ENCODE data around the gene SLC9A1.

The SLC9A1 gene

GRCh38 chr1:27068922-27069321 lies 86.0 kb downstream of the SLC9A1 start:
- Histone ChIP-seq H3K4me3 (ENCODE audit: low read length in 2 of 2) (no peak overlapping the region), H3K9ac (ENCODE audit: low read depth in 1 of 2, low read length in 2 of 2) (no peak overlapping the region), H3K27me3 (ENCODE audit: control insufficient read depth in 2 of 2, insufficient read depth in 2 of 2, low read length in 2 of 2) (no peaks in the 10 kb centered on the region), H3K4me1 (ENCODE audit: control insufficient read depth in 2 of 2, insufficient read depth in 2 of 2, low read length in 2 of 2) (peaks cover 0 to 5% of the 10 kb centered on the region in 2 donors), H3K27ac (ENCODE audit: low read depth in 2 of 2, low read length in 2 of 2) (no peak overlapping the region), H3K9me3 (ENCODE audit: control insufficient read depth in 2 of 2, low read length in 2 of 2) (no peaks in the 10 kb centered on the region), H3K36me3 (ENCODE audit: control insufficient read depth in 2 of 2, insufficient read depth in 2 of 2, low read length in 2 of 2) (no peaks in the 10 kb centered on the region)

DNA sequence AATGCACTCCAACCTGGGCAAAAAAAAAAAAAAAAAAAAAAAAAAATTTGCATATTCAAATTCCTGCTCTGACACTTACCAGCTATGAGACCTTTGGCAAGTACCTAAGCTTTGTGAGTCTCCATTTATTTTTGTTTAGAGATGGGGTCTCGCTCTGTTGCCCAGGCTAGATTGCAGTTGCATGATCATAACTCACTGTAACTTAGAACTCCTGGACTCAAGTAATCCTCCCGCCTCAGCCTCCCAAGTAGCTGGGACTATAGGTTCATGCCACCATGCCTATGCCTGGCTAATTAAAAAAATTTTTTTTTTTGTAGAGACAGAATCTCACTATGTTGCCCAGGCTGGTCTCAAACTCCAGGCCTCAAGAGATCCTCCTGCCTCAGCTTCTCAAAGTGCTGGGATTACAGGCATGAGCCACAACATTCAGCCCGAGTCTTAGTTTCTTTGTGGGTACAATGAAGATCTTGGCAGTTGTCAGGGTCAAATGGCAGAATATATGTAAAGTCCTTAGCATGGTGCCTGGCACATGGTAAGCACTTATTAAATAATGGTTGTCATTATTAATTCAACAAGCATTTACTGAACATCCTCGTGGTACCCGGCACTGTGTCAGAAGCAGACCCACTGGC lies 88.8 kb downstream of the SLC9A1 start:
- Histone ChIP-seq H3K9ac (ENCODE audit: low read depth in 1 of 2, low read length in 2 of 2) (no peak overlapping the region), H3K4me3 (ENCODE audit: low read length in 2 of 2) (no peak overlapping the region), H3K9me3 (ENCODE audit: control insufficient read depth in 2 of 2, low read length in 2 of 2) (no peaks in the 10 kb centered on the region), H3K4me1 (ENCODE audit: control insufficient read depth in 2 of 2, insufficient read depth in 2 of 2, low read length in 2 of 2) (peaks cover 0 to 5% of the 10 kb centered on the region in 2 donors), H3K27me3 (ENCODE audit: control insufficient read depth in 2 of 2, insufficient read depth in 2 of 2, low read length in 2 of 2) (no peaks in the 10 kb centered on the region), H3K27ac (ENCODE audit: low read depth in 2 of 2, low read length in 2 of 2) (no peak overlapping the region), H3K36me3 (ENCODE audit: control insufficient read depth in 2 of 2, insufficient read depth in 2 of 2, low read length in 2 of 2) (no peaks in the 10 kb centered on the region)

- no peak overlapping the region for H3K4me3 ChIP-seq (ENCODE audit: low read length in 2 of 2)
- H3K36me3 ChIP-seq (ENCODE audit: control insufficient read depth in 2 of 2, insufficient read depth in 2 of 2, low read length in 2 of 2), result no peaks in the 10 kb centered on the region
- no peak overlapping the region for H3K9ac ChIP-seq (ENCODE audit: low read depth in 1 of 2, low read length in 2 of 2)
- H3K4me1 ChIP-seq (ENCODE audit: control insufficient read depth in 2 of 2, insufficient read depth in 2 of 2, low read length in 2 of 2), result peaks cover 0 to 5% of the 10 kb centered on the region in 2 donors
- H3K27ac ChIP-seq (ENCODE audit: low read depth in 2 of 2, low read length in 2 of 2), result no peak overlapping the region
- no peaks in the 10 kb centered on the region for H3K9me3 ChIP-seq (ENCODE audit: control insufficient read depth in 2 of 2, low read length in 2 of 2)
- no peaks in the 10 kb centered on the region for H3K27me3 ChIP-seq (ENCODE audit: control insufficient read depth in 2 of 2, insufficient read depth in 2 of 2, low read length in 2 of 2)
These were observed 94.0 kb downstream of the SLC9A1 start for GRCh38 chr1:27060891-27061290.

DNA sequence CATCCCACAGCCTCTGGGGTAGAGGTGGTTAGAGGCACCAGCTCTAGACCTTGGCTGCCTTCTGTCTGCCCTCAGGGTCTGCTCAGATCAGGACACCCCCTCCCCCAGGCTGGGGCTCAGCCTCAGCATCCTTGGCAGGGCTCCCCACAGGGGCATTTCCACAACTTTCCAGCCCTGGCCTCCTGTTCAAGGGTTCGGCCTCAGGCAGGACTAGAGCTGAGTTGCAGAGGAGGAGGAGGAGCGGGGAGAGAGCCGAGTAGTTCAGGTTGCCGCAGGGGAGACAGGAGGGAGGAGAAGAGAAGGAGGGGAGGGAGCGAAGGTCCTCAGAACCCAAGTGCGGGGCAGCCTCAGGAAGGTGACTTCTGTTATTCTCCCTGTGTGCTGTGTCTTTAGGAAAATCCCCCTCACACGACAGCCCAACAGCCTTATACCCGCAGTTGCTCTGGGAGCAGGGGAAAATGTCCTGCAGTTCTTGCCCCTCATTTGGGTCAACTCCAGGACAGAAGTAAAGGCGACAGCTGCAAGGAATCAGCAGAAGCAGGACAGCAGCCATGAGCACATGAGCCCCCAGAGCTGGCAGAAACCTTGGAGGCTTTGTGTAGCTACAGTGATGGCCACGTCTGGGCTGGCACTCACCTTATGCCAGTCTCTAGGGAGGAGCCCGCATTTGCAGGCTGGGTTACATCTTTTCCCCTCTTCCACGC lies 95.8 kb downstream of the SLC9A1 start:
- H3K36me3 ChIP-seq (ENCODE audit: control insufficient read depth in 2 of 2, insufficient read depth in 2 of 2, low read length in 2 of 2), result no peaks in the 10 kb centered on the region
- no peaks in the 10 kb centered on the region for H3K27me3 ChIP-seq (ENCODE audit: control insufficient read depth in 2 of 2, insufficient read depth in 2 of 2, low read length in 2 of 2)
- H3K9ac ChIP-seq (ENCODE audit: low read depth in 1 of 2, low read length in 2 of 2), result no peak overlapping the region
- H3K4me1 ChIP-seq (ENCODE audit: control insufficient read depth in 2 of 2, insufficient read depth in 2 of 2, low read length in 2 of 2), result peaks cover 0 to 5% of the 10 kb centered on the region in 2 donors
- H3K9me3 ChIP-seq (ENCODE audit: control insufficient read depth in 2 of 2, low read length in 2 of 2), result no peaks in the 10 kb centered on the region
- H3K27ac ChIP-seq (ENCODE audit: low read depth in 2 of 2, low read length in 2 of 2), result no peak overlapping the region
- H3K4me3 ChIP-seq (ENCODE audit: low read length in 2 of 2), result no peak overlapping the region

DNA sequence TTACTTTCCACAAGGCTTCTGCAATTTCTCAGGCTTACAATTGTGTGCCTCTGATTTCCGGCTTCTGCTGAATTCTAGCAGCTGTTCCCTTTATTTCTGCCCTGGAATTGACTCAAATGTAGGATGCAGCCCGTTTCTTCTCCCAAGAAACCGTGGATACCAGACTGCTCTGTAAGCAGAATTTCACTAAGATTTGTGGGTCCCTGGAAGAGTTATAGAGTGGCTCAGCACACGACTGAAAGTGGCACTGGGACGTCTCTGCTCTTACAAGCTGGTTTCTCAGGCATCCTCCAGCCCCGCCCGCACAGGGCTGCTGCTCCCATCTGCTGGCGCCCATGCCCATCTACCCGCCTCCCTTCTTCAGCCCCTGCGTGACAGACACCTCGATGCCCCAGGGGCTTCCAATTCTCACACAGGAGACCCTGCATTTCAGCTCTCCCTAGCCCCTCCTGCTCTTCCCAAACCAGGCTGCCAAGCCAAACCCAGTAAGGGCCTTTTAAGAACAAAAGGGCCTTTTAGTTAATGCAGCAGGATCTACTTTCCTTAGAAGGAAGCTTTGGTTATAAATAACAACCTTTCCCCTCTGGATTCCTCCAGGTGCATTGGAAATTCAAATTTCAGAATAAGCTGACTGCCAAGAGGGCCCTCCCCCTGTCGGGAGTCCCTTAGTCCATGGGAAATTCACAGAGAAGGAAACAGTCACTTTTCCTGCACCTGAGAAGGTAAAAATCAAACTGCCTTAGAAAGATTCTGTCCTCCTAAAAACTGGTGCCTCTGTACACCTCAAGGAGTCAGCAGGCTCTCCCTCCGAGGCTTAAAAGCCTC lies 96.9 kb downstream of the SLC9A1 start:
- Histone ChIP-seq H3K27ac (ENCODE audit: low read depth in 2 of 2, low read length in 2 of 2) (no peak overlapping the region), H3K36me3 (ENCODE audit: control insufficient read depth in 2 of 2, insufficient read depth in 2 of 2, low read length in 2 of 2) (no peaks in the 10 kb centered on the region), H3K4me3 (ENCODE audit: low read length in 2 of 2) (no peak overlapping the region), H3K9me3 (ENCODE audit: control insufficient read depth in 2 of 2, low read length in 2 of 2) (no peaks in the 10 kb centered on the region), H3K4me1 (ENCODE audit: control insufficient read depth in 2 of 2, insufficient read depth in 2 of 2, low read length in 2 of 2) (peaks cover 0 to 5% of the 10 kb centered on the region in 2 donors), H3K27me3 (ENCODE audit: control insufficient read depth in 2 of 2, insufficient read depth in 2 of 2, low read length in 2 of 2) (no peaks in the 10 kb centered on the region), H3K9ac (ENCODE audit: low read depth in 1 of 2, low read length in 2 of 2) (peak overlapping the region in 1 of 2 donors; percentile 54)

- Histone ChIP-seq H3K27me3 (ENCODE audit: control insufficient read depth in 2 of 2, insufficient read depth in 2 of 2, low read length in 2 of 2) (no peaks in the 10 kb centered on the region), H3K9me3 (ENCODE audit: control insufficient read depth in 2 of 2, low read length in 2 of 2) (no peaks in the 10 kb centered on the region), H3K4me1 (ENCODE audit: control insufficient read depth in 2 of 2, insufficient read depth in 2 of 2, low read length in 2 of 2) (peaks cover 0 to 5% of the 10 kb centered on the region in 2 donors), H3K4me3 (ENCODE audit: low read length in 2 of 2) (no peak overlapping the region), H3K36me3 (ENCODE audit: control insufficient read depth in 2 of 2, insufficient read depth in 2 of 2, low read length in 2 of 2) (no peaks in the 10 kb centered on the region), H3K27ac (ENCODE audit: low read depth in 2 of 2, low read length in 2 of 2) (no peak overlapping the region), H3K9ac (ENCODE audit: low read depth in 1 of 2, low read length in 2 of 2) (peak overlapping the region in 1 of 2 donors; percentile 54)
These were observed 97.5 kb downstream of the SLC9A1 start for GRCh38 chr1:27057389-27057788.

- Histone ChIP-seq H3K27me3 (ENCODE audit: control insufficient read depth in 2 of 2, insufficient read depth in 2 of 2, low read length in 2 of 2) (no peaks in the 10 kb centered on the region), H3K9me3 (ENCODE audit: control insufficient read depth in 2 of 2, low read length in 2 of 2) (no peaks in the 10 kb centered on the region), H3K9ac (ENCODE audit: low read depth in 1 of 2, low read length in 2 of 2) (no peak overlapping the region), H3K4me1 (ENCODE audit: control insufficient read depth in 2 of 2, insufficient read depth in 2 of 2, low read length in 2 of 2) (peaks cover 0 to 5% of the 10 kb centered on the region in 2 donors), H3K4me3 (ENCODE audit: low read length in 2 of 2) (no peak overlapping the region), H3K36me3 (ENCODE audit: control insufficient read depth in 2 of 2, insufficient read depth in 2 of 2, low read length in 2 of 2) (no peaks in the 10 kb centered on the region), H3K27ac (ENCODE audit: low read depth in 2 of 2, low read length in 2 of 2) (no peak overlapping the region)
These were observed 100.8 kb downstream of the SLC9A1 start for GRCh38 chr1:27053977-27054753.

- Histone ChIP-seq H3K27ac (ENCODE audit: low read depth in 2 of 2, low read length in 2 of 2) (no peak overlapping the region), H3K4me1 (ENCODE audit: control insufficient read depth in 2 of 2, insufficient read depth in 2 of 2, low read length in 2 of 2) (no peaks in the 10 kb centered on the region), H3K27me3 (ENCODE audit: control insufficient read depth in 2 of 2, insufficient read depth in 2 of 2, low read length in 2 of 2) (no peaks in the 10 kb centered on the region), H3K4me3 (ENCODE audit: low read length in 2 of 2) (no peak overlapping the region), H3K36me3 (ENCODE audit: control insufficient read depth in 2 of 2, insufficient read depth in 2 of 2, low read length in 2 of 2) (no peaks in the 10 kb centered on the region), H3K9me3 (ENCODE audit: control insufficient read depth in 2 of 2, low read length in 2 of 2) (no peaks in the 10 kb centered on the region), H3K9ac (ENCODE audit: low read depth in 1 of 2, low read length in 2 of 2) (no peak overlapping the region)
These were observed 102.4 kb downstream of the SLC9A1 start for GRCh38 chr1:27052527-27052926.

DNA sequence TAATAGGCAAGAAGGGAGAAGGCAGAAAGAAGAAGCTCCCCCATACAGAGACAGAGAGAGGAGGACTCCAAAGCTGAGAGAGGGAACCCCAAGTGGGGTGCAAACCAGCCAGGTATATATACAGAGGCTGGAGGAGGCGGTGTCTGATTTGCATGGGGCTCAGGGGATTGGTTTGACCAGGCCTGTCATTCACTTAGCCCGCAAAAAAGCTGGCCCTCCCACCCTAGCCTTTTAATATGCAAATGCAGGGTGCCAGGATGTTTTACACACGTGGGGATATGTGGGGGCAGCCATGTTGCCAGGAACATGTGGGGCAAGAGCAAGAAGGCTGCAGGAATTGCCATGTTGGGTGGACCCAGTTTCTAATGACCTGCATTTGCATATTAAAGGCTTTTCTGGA lies 105.3 kb downstream of the SLC9A1 start:
- no peak overlapping the region for H3K27ac ChIP-seq (ENCODE audit: low read depth in 2 of 2, low read length in 2 of 2)
- H3K4me1 ChIP-seq (ENCODE audit: control insufficient read depth in 2 of 2, insufficient read depth in 2 of 2, low read length in 2 of 2), result peaks cover 0 to 7% of the 10 kb centered on the region in 2 donors
- H3K27me3 ChIP-seq (ENCODE audit: control insufficient read depth in 2 of 2, insufficient read depth in 2 of 2, low read length in 2 of 2), result no peaks in the 10 kb centered on the region
- H3K9ac ChIP-seq (ENCODE audit: low read depth in 1 of 2, low read length in 2 of 2), result no peak overlapping the region
- no peaks in the 10 kb centered on the region for H3K36me3 ChIP-seq (ENCODE audit: control insufficient read depth in 2 of 2, insufficient read depth in 2 of 2, low read length in 2 of 2)
- no peaks in the 10 kb centered on the region for H3K9me3 ChIP-seq (ENCODE audit: control insufficient read depth in 2 of 2, low read length in 2 of 2)
- H3K4me3 ChIP-seq (ENCODE audit: low read length in 2 of 2), result no peak overlapping the region

Data from mucosa of rectum (tissue), 2 donors.